ENCODE data around the gene CDIPT.

CDIPT gene

GRCh38 chr16:29841631-29842030, 21.4 kb downstream of the CDIPT start:
- H3K4me1 ChIP-seq (ENCODE audit: control insufficient read depth in 2 of 2, insufficient read depth in 1 of 2, low read depth in 1 of 2, low read length in 2 of 2) = no peaks in the 10 kb centered on the region
- no peak overlapping the region for H3K27ac ChIP-seq (replicated peaks; ENCODE audit: low read length)
- peak overlapping the region; percentile 25 for H3K14ac ChIP-seq (ENCODE audit: low read length)
- no peaks in the 10 kb centered on the region for H3K79me1 ChIP-seq (ENCODE audit: low read depth, low read length)
- H2BK15ac ChIP-seq (ENCODE audit: low read length) = no peak overlapping the region
- WGBS, 2 donors (ENCODE audit: extremely low coverage in 2 of 2, insufficient read length in 2 of 2, insufficient replicate concordance in 1 of 2) = no CpG with 5 or more reads among the region's 23 CpGs
- H3K36me3 ChIP-seq (replicated peaks in 1 of 2; ENCODE audit: control insufficient read depth in 2 of 2, insufficient read depth in 2 of 2, low read length in 2 of 2) = no peaks in the 10 kb centered on the region
- no peak for DNase-seq (ENCODE audit: low spot score)
- no peaks in the 10 kb centered on the region for H3K27me3 ChIP-seq (ENCODE audit: control insufficient read depth in 3 of 3, insufficient read depth in 3 of 3, low read depth in 1 of 3, low read length in 3 of 3)
- H2BK5ac ChIP-seq (ENCODE audit: low read length) = no peak overlapping the region
- H3K23ac ChIP-seq (ENCODE audit: low read depth, low read length, poor library complexity) = no peak overlapping the region
- H4K8ac ChIP-seq (ENCODE audit: low read depth, low read length) = no peak overlapping the region
- H2AK5ac ChIP-seq (ENCODE audit: low read depth, low read length) = peak overlapping the region; percentile 49
- H3K4ac ChIP-seq (ENCODE audit: low read length) = no peak overlapping the region
- H3K4me2 ChIP-seq (ENCODE audit: insufficient read depth, low read length, poor library complexity, severe bottlenecking) = no peak overlapping the region
- no peak overlapping the region for H3K9ac ChIP-seq (ENCODE audit: low read depth, low read length, poor library complexity)
- no peaks in the 10 kb centered on the region for H3K9me3 ChIP-seq (replicated peaks in 1 of 2; ENCODE audit: control insufficient read depth in 2 of 2, insufficient read depth in 1 of 2, low read depth in 1 of 2, low read length in 2 of 2)
- H2BK12ac ChIP-seq (ENCODE audit: low read length) = no peak overlapping the region
- no peak overlapping the region for H2AFZ ChIP-seq (ENCODE audit: low read length)
- no peak overlapping the region for H2BK120ac ChIP-seq (ENCODE audit: low read depth, low read length)
- H4K91ac ChIP-seq (ENCODE audit: low read depth, low read length, poor library complexity) = peak overlapping the region; percentile 61
- peak overlapping the region; percentile 35 for H3K18ac ChIP-seq (ENCODE audit: low read length)
- H3K4me3 ChIP-seq (ENCODE audit: low read length in 2 of 2) = peak overlapping the region in 1 of 2 donors; percentile 66

GRCh38 chr16:29840240-29840639, 22.8 kb downstream of the CDIPT start:
- no peaks in the 10 kb centered on the region for H3K79me1 ChIP-seq (ENCODE audit: low read depth, low read length)
- no peak for DNase-seq (ENCODE audit: low spot score)
- no peak overlapping the region for H4K91ac ChIP-seq (ENCODE audit: low read depth, low read length, poor library complexity)
- no peak overlapping the region for H4K8ac ChIP-seq (ENCODE audit: low read depth, low read length)
- H3K36me3 ChIP-seq (replicated peaks in 1 of 2; ENCODE audit: control insufficient read depth in 2 of 2, insufficient read depth in 2 of 2, low read length in 2 of 2) = no peaks in the 10 kb centered on the region
- no peak overlapping the region for H2BK12ac ChIP-seq (ENCODE audit: low read length)
- H3K4me1 ChIP-seq (ENCODE audit: control insufficient read depth in 2 of 2, insufficient read depth in 1 of 2, low read depth in 1 of 2, low read length in 2 of 2) = no peaks in the 10 kb centered on the region
- no peak overlapping the region for H3K4ac ChIP-seq (ENCODE audit: low read length)
- H2AK5ac ChIP-seq (ENCODE audit: low read depth, low read length) = no peak overlapping the region
- peak overlapping the region; percentile 38 for H3K9ac ChIP-seq (ENCODE audit: low read depth, low read length, poor library complexity)
- no peak overlapping the region for H3K18ac ChIP-seq (ENCODE audit: low read length)
- no peak overlapping the region for H3K27ac ChIP-seq (replicated peaks; ENCODE audit: low read length)
- no peaks in the 10 kb centered on the region for H3K9me3 ChIP-seq (replicated peaks in 1 of 2; ENCODE audit: control insufficient read depth in 2 of 2, insufficient read depth in 1 of 2, low read depth in 1 of 2, low read length in 2 of 2)
- H3K14ac ChIP-seq (ENCODE audit: low read length) = no peak overlapping the region
- no peak overlapping the region for H3K4me2 ChIP-seq (ENCODE audit: insufficient read depth, low read length, poor library complexity, severe bottlenecking)
- peak overlapping the region; percentile 17 for H3K23ac ChIP-seq (ENCODE audit: low read depth, low read length, poor library complexity)
- H2BK120ac ChIP-seq (ENCODE audit: low read depth, low read length) = no peak overlapping the region
- H2BK5ac ChIP-seq (ENCODE audit: low read length) = no peak overlapping the region
- peak overlapping the region in 1 of 2 donors; percentile 66 for H3K4me3 ChIP-seq (ENCODE audit: low read length in 2 of 2)
- H2AFZ ChIP-seq (ENCODE audit: low read length) = no peak overlapping the region
- H2BK15ac ChIP-seq (ENCODE audit: low read length) = no peak overlapping the region
- no peaks in the 10 kb centered on the region for H3K27me3 ChIP-seq (ENCODE audit: control insufficient read depth in 3 of 3, insufficient read depth in 3 of 3, low read depth in 1 of 3, low read length in 3 of 3)
- WGBS, 2 donors (ENCODE audit: extremely low coverage in 2 of 2, insufficient read length in 2 of 2, insufficient replicate concordance in 1 of 2) = no CpG with 5 or more reads among the region's 10 CpGs

GRCh38 chr16:29839822-29840221, 23.2 kb downstream of the CDIPT start:
- Histone ChIP-seq H3K79me1 (ENCODE audit: low read depth, low read length) (no peaks in the 10 kb centered on the region), H3K14ac (ENCODE audit: low read length) (no peak overlapping the region), H3K23ac (ENCODE audit: low read depth, low read length, poor library complexity) (peak overlapping the region; percentile 17), H2BK12ac (ENCODE audit: low read length) (no peak overlapping the region), H3K4me1 (ENCODE audit: control insufficient read depth in 2 of 2, insufficient read depth in 1 of 2, low read depth in 1 of 2, low read length in 2 of 2) (no peaks in the 10 kb centered on the region), H3K18ac (ENCODE audit: low read length) (no peak overlapping the region), H3K27me3 (ENCODE audit: control insufficient read depth in 3 of 3, insufficient read depth in 3 of 3, low read depth in 1 of 3, low read length in 3 of 3) (no peaks in the 10 kb centered on the region), H2AK5ac (ENCODE audit: low read depth, low read length) (no peak overlapping the region), H4K91ac (ENCODE audit: low read depth, low read length, poor library complexity) (no peak overlapping the region), H3K4ac (ENCODE audit: low read length) (no peak overlapping the region), H2AFZ (ENCODE audit: low read length) (no peak overlapping the region), H4K8ac (ENCODE audit: low read depth, low read length) (no peak overlapping the region), H2BK15ac (ENCODE audit: low read length) (no peak overlapping the region), H2BK5ac (ENCODE audit: low read length) (no peak overlapping the region), H3K9ac (ENCODE audit: low read depth, low read length, poor library complexity) (no peak overlapping the region), H3K36me3 (replicated peaks in 1 of 2; ENCODE audit: control insufficient read depth in 2 of 2, insufficient read depth in 2 of 2, low read length in 2 of 2) (no peaks in the 10 kb centered on the region), H3K9me3 (replicated peaks in 1 of 2; ENCODE audit: control insufficient read depth in 2 of 2, insufficient read depth in 1 of 2, low read depth in 1 of 2, low read length in 2 of 2) (no peaks in the 10 kb centered on the region), H3K27ac (replicated peaks; ENCODE audit: low read length) (no peak overlapping the region), H3K4me2 (ENCODE audit: insufficient read depth, low read length, poor library complexity, severe bottlenecking) (no peak overlapping the region), H2BK120ac (ENCODE audit: low read depth, low read length) (no peak overlapping the region), H3K4me3 (ENCODE audit: low read length in 2 of 2) (no peak overlapping the region)
- no peak for DNase-seq (ENCODE audit: low spot score)
- no CpG with 5 or more reads among the region's 6 CpGs for WGBS, 2 donors (ENCODE audit: extremely low coverage in 2 of 2, insufficient read length in 2 of 2, insufficient replicate concordance in 1 of 2)

- Histone ChIP-seq H3K9me3 (replicated peaks in 1 of 2; ENCODE audit: control insufficient read depth in 2 of 2, insufficient read depth in 1 of 2, low read depth in 1 of 2, low read length in 2 of 2) (no peaks in the 10 kb centered on the region), H3K14ac (ENCODE audit: low read length) (no peak overlapping the region), H3K23ac (ENCODE audit: low read depth, low read length, poor library complexity) (no peak overlapping the region), H3K27ac (replicated peaks; ENCODE audit: low read length) (no peak overlapping the region), H3K4me3 (ENCODE audit: low read length in 2 of 2) (no peak overlapping the region), H2AFZ (ENCODE audit: low read length) (no peak overlapping the region), H2BK5ac (ENCODE audit: low read length) (no peak overlapping the region), H3K18ac (ENCODE audit: low read length) (no peak overlapping the region), H3K4me2 (ENCODE audit: insufficient read depth, low read length, poor library complexity, severe bottlenecking) (no peak overlapping the region), H3K4ac (ENCODE audit: low read length) (no peak overlapping the region), H2AK5ac (ENCODE audit: low read depth, low read length) (no peak overlapping the region), H2BK12ac (ENCODE audit: low read length) (no peak overlapping the region), H3K4me1 (ENCODE audit: control insufficient read depth in 2 of 2, insufficient read depth in 1 of 2, low read depth in 1 of 2, low read length in 2 of 2) (no peaks in the 10 kb centered on the region), H3K36me3 (replicated peaks in 1 of 2; ENCODE audit: control insufficient read depth in 2 of 2, insufficient read depth in 2 of 2, low read length in 2 of 2) (no peaks in the 10 kb centered on the region), H4K91ac (ENCODE audit: low read depth, low read length, poor library complexity) (no peak overlapping the region), H3K79me1 (ENCODE audit: low read depth, low read length) (peaks cover 2% of the 10 kb centered on the region), H4K8ac (ENCODE audit: low read depth, low read length) (no peak overlapping the region), H3K9ac (ENCODE audit: low read depth, low read length, poor library complexity) (no peak overlapping the region), H2BK15ac (ENCODE audit: low read length) (no peak overlapping the region), H2BK120ac (ENCODE audit: low read depth, low read length) (no peak overlapping the region), H3K27me3 (ENCODE audit: control insufficient read depth in 3 of 3, insufficient read depth in 3 of 3, low read depth in 1 of 3, low read length in 3 of 3) (no peaks in the 10 kb centered on the region)
- DNase-seq (ENCODE audit: low spot score) = no peak
- WGBS, 2 donors (ENCODE audit: extremely low coverage in 2 of 2, insufficient read length in 2 of 2, insufficient replicate concordance in 1 of 2) = no CpG with 5 or more reads among the region's 5 CpGs
These were observed 25.2 kb downstream of the CDIPT start for GRCh38 chr16:29837841-29838240.

All from neuronal stem cell (in vitro differentiated cells).